ENCODE results near the gene PRLH. TPM values are rescaled to one million over a fixed set of nuclear protein-coding genes. Genes with fewer than 3 reads are reported as not detected.

PRLH gene
- not detected for polyA plus RNA-seq (2013, experiment 1 of 2)
- not detected for polyA plus RNA-seq (2013, experiment 2 of 2)

DNA sequence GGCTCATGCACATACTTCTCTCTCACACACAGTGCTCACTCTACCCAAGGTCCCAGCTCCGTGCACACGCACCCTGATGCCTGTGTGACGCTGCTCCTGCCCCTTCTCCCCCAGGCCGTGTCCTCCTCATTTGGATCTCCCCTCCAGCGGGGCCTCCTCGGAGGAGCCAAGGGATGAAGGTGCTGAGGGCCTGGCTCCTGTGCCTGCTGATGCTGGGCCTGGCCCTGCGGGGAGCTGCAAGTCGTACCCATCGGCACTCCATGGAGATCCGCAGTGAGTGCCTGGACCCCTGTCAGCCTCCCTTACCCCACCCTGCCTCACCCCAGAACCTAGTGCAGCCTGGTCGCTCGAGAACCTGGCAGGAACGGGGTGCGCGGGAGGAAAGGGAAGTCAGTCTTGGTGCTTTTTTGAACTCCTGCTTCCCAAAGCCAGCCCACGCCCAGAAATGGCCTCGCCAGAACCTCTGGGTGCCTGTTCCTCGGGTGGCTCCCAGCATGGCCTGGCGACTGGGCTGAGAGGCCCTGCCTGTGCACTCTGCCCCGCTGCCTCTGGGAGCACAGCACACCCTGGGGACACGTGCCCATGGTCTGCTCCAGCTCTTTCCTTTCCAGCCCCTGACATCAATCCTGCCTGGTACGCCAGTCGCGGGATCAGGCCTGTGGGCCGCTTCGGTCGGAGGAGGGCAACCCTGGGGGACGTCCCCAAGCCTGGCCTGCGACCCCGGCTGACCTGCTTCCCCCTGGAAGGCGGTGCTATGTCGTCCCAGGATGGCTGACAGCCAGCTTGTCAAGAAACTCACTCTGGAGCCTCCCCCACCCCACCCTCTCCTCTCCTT, at the start of gene PRLH:
Gene PRLH (plus strand): TSS at position 174 of the 835 bp plus-strand sequence. CDS start 0 bp downstream, at position 174.
- Histone ChIP-seq H3K9me3 (ENCODE audit: control insufficient read depth, low read length) (no peaks in the 10 kb centered on the region), H3K36me3 (ENCODE audit: control insufficient read depth, insufficient read depth, low read length) (no peaks in the 10 kb centered on the region), H3K27ac (ENCODE audit: low read depth, low read length, severe bottlenecking) (no peak within 1 kb of the TSS), H3K4me1 (ENCODE audit: control insufficient read depth, insufficient read depth, low read length, poor library complexity, severe bottlenecking) (no peaks in the 10 kb centered on the region), H3K4me3 (ENCODE audit: extremely low read depth, insufficient read depth, low read length, poor library complexity, severe bottlenecking) (no peak within 1 kb of the TSS)
- 86 to 89% methylated on average over 30 to 32 of the region's 32 CpGs for WGBS, 2 experiments (ENCODE audit: insufficient coverage in 2 of 2)

- peaks cover 2% of the 10 kb centered on the region for H3K4me1 ChIP-seq (ENCODE audit: control insufficient read depth, insufficient read depth, low read length, poor library complexity, severe bottlenecking)
- no peak overlapping the region for H3K4me3 ChIP-seq (ENCODE audit: extremely low read depth, insufficient read depth, low read length, poor library complexity, severe bottlenecking)
- H3K9me3 ChIP-seq (ENCODE audit: control insufficient read depth, low read length) = no peaks in the 10 kb centered on the region
- H3K27ac ChIP-seq (ENCODE audit: low read depth, low read length, severe bottlenecking) = no peak overlapping the region
- no peaks in the 10 kb centered on the region for H3K36me3 ChIP-seq (ENCODE audit: control insufficient read depth, insufficient read depth, low read length)
- 87 to 89% methylated on average over 4 of the region's 4 CpGs for WGBS, 2 experiments (ENCODE audit: insufficient coverage in 2 of 2)
Measured at GRCh38 chr2:237517163-237517562, 49.2 kb upstream of the PRLH start.

DNA sequence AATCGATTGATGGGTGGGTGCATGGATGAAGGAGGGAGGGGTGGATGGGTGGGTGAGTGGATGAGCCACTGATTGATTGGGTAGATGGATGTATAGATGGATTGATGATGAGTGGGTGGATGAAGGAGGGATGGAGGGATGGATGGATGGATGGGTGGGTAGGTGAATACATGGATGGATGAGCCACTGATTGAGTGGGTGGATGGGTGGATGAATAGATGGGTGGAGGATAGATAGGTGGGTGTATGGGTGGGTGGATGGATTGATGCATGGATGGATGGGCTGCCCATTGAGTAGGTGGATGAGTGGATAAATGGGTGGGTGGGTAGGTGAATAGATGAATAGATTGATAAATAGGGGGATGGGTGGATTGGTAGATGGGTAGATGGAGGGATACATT, 48.4 kb upstream of the PRLH start:
- Histone ChIP-seq H3K4me1 (ENCODE audit: control insufficient read depth, insufficient read depth, low read length, poor library complexity, severe bottlenecking) (peaks cover 1% of the 10 kb centered on the region), H3K36me3 (ENCODE audit: control insufficient read depth, insufficient read depth, low read length) (no peaks in the 10 kb centered on the region), H3K27ac (ENCODE audit: low read depth, low read length, severe bottlenecking) (no peak overlapping the region), H3K4me3 (ENCODE audit: extremely low read depth, insufficient read depth, low read length, poor library complexity, severe bottlenecking) (no peak overlapping the region), H3K9me3 (ENCODE audit: control insufficient read depth, low read length) (no peaks in the 10 kb centered on the region)
- 88 to 89% methylated on average over 1 of the region's 1 CpG for WGBS, 2 experiments (ENCODE audit: insufficient coverage in 2 of 2)

GRCh38 chr2:237519506-237520245, 46.7 kb upstream of the PRLH start:
- peaks cover 3% of the 10 kb centered on the region for H3K36me3 ChIP-seq (ENCODE audit: control insufficient read depth, insufficient read depth, low read length)
- no peaks in the 10 kb centered on the region for H3K9me3 ChIP-seq (ENCODE audit: control insufficient read depth, low read length)
- no peak overlapping the region for H3K4me3 ChIP-seq (ENCODE audit: extremely low read depth, insufficient read depth, low read length, poor library complexity, severe bottlenecking)
- no peaks in the 10 kb centered on the region for H3K4me1 ChIP-seq (ENCODE audit: control insufficient read depth, insufficient read depth, low read length, poor library complexity, severe bottlenecking)
- 84 to 92% methylated on average over 10 to 12 of the region's 14 CpGs for WGBS, 2 experiments (ENCODE audit: insufficient coverage in 2 of 2)
- no peak overlapping the region for H3K27ac ChIP-seq (ENCODE audit: low read depth, low read length, severe bottlenecking)

DNA sequence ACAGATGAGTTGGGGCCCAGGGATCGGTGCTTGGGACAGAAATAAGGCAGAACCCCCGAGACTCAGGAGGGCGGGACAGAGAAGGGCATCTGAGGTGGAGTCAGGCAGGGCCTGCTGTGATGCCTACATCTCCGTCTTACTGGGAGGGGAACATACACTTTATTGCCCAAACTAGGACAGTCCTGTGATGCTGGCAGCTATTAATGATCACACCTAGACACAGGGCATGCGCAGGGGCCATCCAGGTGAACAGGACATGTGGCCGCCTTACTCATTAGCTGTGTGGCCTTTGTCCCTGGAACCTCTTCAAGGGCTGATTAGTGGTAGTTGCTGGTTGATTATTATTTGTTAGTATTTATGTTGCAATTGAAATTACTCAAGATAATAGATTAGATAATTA, 46.1 kb upstream of the PRLH start:
- no peak overlapping the region for H3K4me3 ChIP-seq (ENCODE audit: extremely low read depth, insufficient read depth, low read length, poor library complexity, severe bottlenecking)
- peaks cover 4% of the 10 kb centered on the region for H3K36me3 ChIP-seq (ENCODE audit: control insufficient read depth, insufficient read depth, low read length)
- no peaks in the 10 kb centered on the region for H3K4me1 ChIP-seq (ENCODE audit: control insufficient read depth, insufficient read depth, low read length, poor library complexity, severe bottlenecking)
- H3K27ac ChIP-seq (ENCODE audit: low read depth, low read length, severe bottlenecking) = no peak overlapping the region
- H3K9me3 ChIP-seq (ENCODE audit: control insufficient read depth, low read length) = no peaks in the 10 kb centered on the region
- WGBS, 2 experiments (ENCODE audit: insufficient coverage in 2 of 2) = 85 to 94% methylated on average over 5 of the region's 6 CpGs

GRCh38 chr2:237524631-237525030, 41.7 kb upstream of the PRLH start:
- WGBS, 2 experiments (ENCODE audit: insufficient coverage in 2 of 2) = 77 to 96% methylated on average over 3 to 4 of the region's 6 CpGs
- H3K36me3 ChIP-seq (ENCODE audit: control insufficient read depth, insufficient read depth, low read length) = peaks cover 12% of the 10 kb centered on the region
- H3K4me3 ChIP-seq (ENCODE audit: extremely low read depth, insufficient read depth, low read length, poor library complexity, severe bottlenecking) = no peak overlapping the region
- H3K27ac ChIP-seq (ENCODE audit: low read depth, low read length, severe bottlenecking) = no peak overlapping the region
- H3K4me1 ChIP-seq (ENCODE audit: control insufficient read depth, insufficient read depth, low read length, poor library complexity, severe bottlenecking) = no peaks in the 10 kb centered on the region
- no peaks in the 10 kb centered on the region for H3K9me3 ChIP-seq (ENCODE audit: control insufficient read depth, low read length)

DNA sequence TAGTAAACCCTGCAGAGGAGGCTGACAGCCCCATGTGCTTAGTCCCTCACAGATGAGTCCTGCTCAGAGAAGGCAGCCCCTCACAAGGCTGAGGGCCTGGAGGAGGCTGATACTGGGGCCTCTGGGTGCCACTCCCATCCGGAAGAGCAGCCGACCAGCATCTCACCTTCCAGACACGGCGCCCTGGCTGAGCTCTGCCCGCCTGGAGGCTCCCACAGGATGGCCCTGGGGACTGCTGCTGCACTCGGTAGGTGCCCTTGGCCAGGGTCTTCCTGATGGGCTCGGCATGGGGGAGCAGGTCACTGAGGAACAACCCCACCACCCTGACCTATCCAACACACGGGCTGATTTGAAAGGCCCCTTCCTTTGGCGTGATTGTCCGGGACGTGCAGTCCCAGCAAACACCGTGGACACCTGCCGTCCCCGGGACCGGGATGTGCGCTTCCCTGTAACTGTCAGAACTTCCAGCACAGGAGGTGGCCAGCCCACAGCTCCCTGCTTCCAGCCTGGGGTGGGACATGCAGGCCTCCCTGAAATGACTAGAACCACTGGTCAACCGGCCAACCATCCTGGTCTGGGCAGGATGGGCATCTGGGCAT, 40.7 kb upstream of the PRLH start:
- 90 to 98% methylated on average over 17 of the region's 17 CpGs for WGBS, 2 experiments (ENCODE audit: insufficient coverage in 2 of 2)
- no peak overlapping the region for H3K27ac ChIP-seq (ENCODE audit: low read depth, low read length, severe bottlenecking)
- H3K36me3 ChIP-seq (ENCODE audit: control insufficient read depth, insufficient read depth, low read length) = peaks cover 12% of the 10 kb centered on the region
- no peak overlapping the region for H3K4me3 ChIP-seq (ENCODE audit: extremely low read depth, insufficient read depth, low read length, poor library complexity, severe bottlenecking)
- H3K9me3 ChIP-seq (ENCODE audit: control insufficient read depth, low read length) = no peaks in the 10 kb centered on the region
- no peaks in the 10 kb centered on the region for H3K4me1 ChIP-seq (ENCODE audit: control insufficient read depth, insufficient read depth, low read length, poor library complexity, severe bottlenecking)

DNA sequence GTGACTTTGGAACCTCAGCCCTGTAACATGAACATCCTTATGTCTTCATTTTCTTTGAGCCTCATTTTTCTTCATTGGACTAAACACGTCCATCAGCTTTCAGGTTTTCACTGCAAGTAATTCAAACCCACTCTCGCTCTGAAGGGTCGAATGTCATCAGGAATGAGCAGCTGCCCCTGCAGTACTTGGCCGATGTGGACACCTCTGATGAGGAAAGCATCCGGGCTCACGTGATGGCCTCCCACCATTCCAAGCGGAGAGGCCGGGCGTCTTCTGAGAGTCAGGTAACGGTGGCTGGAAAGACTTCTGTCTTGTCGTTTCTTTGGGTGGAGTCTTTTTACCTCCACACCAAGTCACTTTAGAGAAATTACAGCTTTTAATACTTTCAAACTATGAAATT, 39.1 kb upstream of the PRLH start:
- Histone ChIP-seq H3K27ac (ENCODE audit: low read depth, low read length, severe bottlenecking) (no peak overlapping the region), H3K4me1 (ENCODE audit: control insufficient read depth, insufficient read depth, low read length, poor library complexity, severe bottlenecking) (peaks cover 3% of the 10 kb centered on the region), H3K4me3 (ENCODE audit: extremely low read depth, insufficient read depth, low read length, poor library complexity, severe bottlenecking) (no peak overlapping the region), H3K9me3 (ENCODE audit: control insufficient read depth, low read length) (no peaks in the 10 kb centered on the region), H3K36me3 (ENCODE audit: control insufficient read depth, insufficient read depth, low read length) (peaks cover 12% of the 10 kb centered on the region)
- WGBS, 2 experiments (ENCODE audit: insufficient coverage in 2 of 2) = 94 to 96% methylated on average over 7 to 11 of the region's 11 CpGs

- H3K4me3 ChIP-seq (ENCODE audit: extremely low read depth, insufficient read depth, low read length, poor library complexity, severe bottlenecking) = no peak overlapping the region
- no peaks in the 10 kb centered on the region for H3K9me3 ChIP-seq (ENCODE audit: control insufficient read depth, low read length)
- WGBS, 2 experiments (ENCODE audit: insufficient coverage in 2 of 2) = 100% methylated on average over 1 to 3 of the region's 5 CpGs
- H3K36me3 ChIP-seq (ENCODE audit: control insufficient read depth, insufficient read depth, low read length) = peaks cover 12% of the 10 kb centered on the region
- H3K27ac ChIP-seq (ENCODE audit: low read depth, low read length, severe bottlenecking) = no peak overlapping the region
- peaks cover 5% of the 10 kb centered on the region for H3K4me1 ChIP-seq (ENCODE audit: control insufficient read depth, insufficient read depth, low read length, poor library complexity, severe bottlenecking)
Measured at GRCh38 chr2:237527766-237528165, 38.6 kb upstream of the PRLH start.

GRCh38 chr2:237529452-237530402, 36.6 kb upstream of the PRLH start:
- H3K4me1 ChIP-seq (ENCODE audit: control insufficient read depth, insufficient read depth, low read length, poor library complexity, severe bottlenecking) = peaks cover 5% of the 10 kb centered on the region
- H3K36me3 ChIP-seq (ENCODE audit: control insufficient read depth, insufficient read depth, low read length) = peaks cover 9% of the 10 kb centered on the region
- peaks cover under 1% of the 10 kb centered on the region for H3K9me3 ChIP-seq (ENCODE audit: control insufficient read depth, low read length)
- no peak overlapping the region for H3K27ac ChIP-seq (ENCODE audit: low read depth, low read length, severe bottlenecking)
- H3K4me3 ChIP-seq (ENCODE audit: extremely low read depth, insufficient read depth, low read length, poor library complexity, severe bottlenecking) = no peak overlapping the region
- WGBS, 2 experiments (ENCODE audit: insufficient coverage in 2 of 2) = 89 to 90% methylated on average over 16 to 19 of the region's 19 CpGs

Measured in mesodermal cell (in vitro differentiated cells).